Hepatocyte (in vitro differentiated cells): ENCODE results near the gene MYH7. TPM values are rescaled to one million over a fixed set of nuclear protein-coding genes. Genes with fewer than 3 reads are reported as not detected.

Source experiments
- DNase-seq: peaks from one replicate; pipeline ENCODE4 v3.0.0-alpha.2; 2016; ENCODE audit warnings: low spot score
- H2AFZ ChIP-seq: fragments of 200-600 bp; sonication (generic); 2 replicates; pipeline ENCODE4 v1.6.0; 2016; ENCODE audit warnings: antibody characterized with exemption, mild to moderate bottlenecking
- H3K27ac ChIP-seq: fragments of 200-600 bp; sonication (generic); 2 replicates; pipeline ENCODE4 v1.5.1; 2016; ENCODE audit warnings: mild to moderate bottlenecking
- H3K27me3 ChIP-seq: fragments of 200-600 bp; sonication (generic); 2 replicates; pipeline ENCODE4 v1.6.1; 2016
- H3K36me3 ChIP-seq: fragments of 200-600 bp; sonication (generic); replicated peaks from 2 replicates; pipeline ENCODE4 v1.5.1; 2016; ENCODE audit warnings: low read depth; ENCODE audit not compliant: insufficient read depth
- H3K4me1 ChIP-seq: fragments of 200-600 bp; sonication (generic); 2 replicates; pipeline ENCODE4 v1.5.1; 2016; ENCODE audit warnings: mild to moderate bottlenecking, moderate library complexity; ENCODE audit not compliant: insufficient read depth
- H3K4me2 ChIP-seq: fragments of 200-600 bp; sonication (generic); 2 replicates; pipeline ENCODE4 v1.6.0; 2016
- H3K4me3 ChIP-seq: fragments of 200-600 bp; sonication (generic); 2 replicates; pipeline ENCODE4 v1.5.1; 2016; ENCODE audit warnings: mild to moderate bottlenecking
- H3K79me2 ChIP-seq: fragments of 200-600 bp; sonication (generic); 2 replicates; pipeline ENCODE4 v1.6.0; 2017; ENCODE audit warnings: mild to moderate bottlenecking
- H3K9me2 ChIP-seq: fragments of 200-600 bp; sonication (generic); replicated peaks from 2 replicates; pipeline ENCODE4 v1.6.0; 2017; ENCODE audit warnings: mild to moderate bottlenecking; ENCODE audit not compliant: insufficient read depth
- H3K9me3 ChIP-seq: fragments of 200-600 bp; sonication (generic); 2 replicates; pipeline ENCODE4 v1.5.1; 2016; ENCODE audit warnings: low read depth, mild to moderate bottlenecking
- H4K20me1 ChIP-seq: fragments of 200-600 bp; sonication (generic); 2 replicates; pipeline ENCODE4 v1.6.0; 2016; ENCODE audit warnings: mild to moderate bottlenecking; ENCODE audit not compliant: insufficient read depth, poor library complexity, severe bottlenecking
- CTCF ChIP-seq: fragments of 200-600 bp; sonication (generic); IDR thresholded peaks from 2 replicates; pipeline ENCODE4 v1.5.1; 2016; ENCODE audit warnings: antibody characterized with exemption, mild to moderate bottlenecking; ENCODE audit not compliant: poor library complexity
- EZH2 ChIP-seq: fragments of 200-600 bp; sonication (generic); IDR thresholded peaks from 2 replicates; pipeline ENCODE4 v1.6.1; 2016; ENCODE audit warnings: antibody characterized with exemption, mild to moderate bottlenecking, borderline replicate concordance
- EZH2phosphoT487 ChIP-seq: fragments of 200-600 bp; sonication (generic); IDR thresholded peaks from one replicate; pipeline ENCODE4 v1.6.1; 2018; ENCODE audit warnings: antibody characterized with exemption, mild to moderate bottlenecking, low read depth, moderate library complexity; ENCODE audit not compliant: unreplicated experiment, severe bottlenecking
- WGBS: methylation state at CpG from one replicate; pipeline ENCODE4 v1.1.6; 2016; ENCODE audit warnings: low lambda C conversion rate; ENCODE audit errors: missing lambda C conversion rate; 5-methylcytosine and 5-hydroxymethylcytosine counted together
- polyA plus RNA-seq: library from polyadenylated mRNA; unstranded; fragments of >200 nt; fragmentation: Nextera tagmentation; extraction: Ambion mirVana; gene quantifications from 2 replicates; pipeline ENCODE4 v1.2.1, GENCODE V29; 2016
- total RNA-seq: library from RNA; depleted of rRNA; stranded (reverse); fragments of >200 nt; gene quantifications from 2 replicates; pipeline ENCODE4 v1.2.3, GENCODE V29; 2014

The MYH7 gene
- total and polyA plus RNA-seq, 2 experiments from 2014 or later = not detected

DNA sequence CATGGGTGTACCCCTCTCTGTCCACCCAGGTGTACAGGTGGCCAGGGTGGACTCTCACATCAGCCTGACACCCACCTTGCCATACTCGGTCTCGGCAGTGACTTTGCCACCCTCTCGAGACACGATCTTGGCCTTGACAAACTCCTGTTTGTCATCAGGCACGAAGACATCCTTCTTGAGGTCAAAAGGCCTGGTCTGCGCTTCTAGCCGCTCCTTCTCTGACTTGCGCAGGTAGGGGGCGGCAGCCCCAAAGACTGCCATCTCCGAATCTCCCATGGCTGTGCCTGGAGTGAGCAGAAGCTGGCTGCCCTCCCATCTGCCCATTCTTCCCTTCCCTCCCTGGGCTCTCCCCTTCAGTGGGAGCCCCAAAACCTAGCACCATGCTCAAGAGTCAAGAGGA lies 2.0 kb downstream of the MYH7 start:
- Histone ChIP-seq H3K4me1 (no peaks in the 10 kb centered on the region), H3K27me3 (no peaks in the 10 kb centered on the region), H3K4me3 (no peak overlapping the region), H4K20me1 (no peaks in the 10 kb centered on the region), H3K4me2 (no peak overlapping the region), H2AFZ (no peak overlapping the region), H3K9me2 (no peaks in the 10 kb centered on the region), H3K36me3 (no peaks in the 10 kb centered on the region), H3K79me2 (no peaks in the 10 kb centered on the region), H3K27ac (no peak overlapping the region), H3K9me3 (no peaks in the 10 kb centered on the region)
- no peak for DNase-seq
- WGBS = 78% methylated on average over 10 of the region's 10 CpGs
- no peak for TF ChIP-seq EZH2phosphoT487

DNA sequence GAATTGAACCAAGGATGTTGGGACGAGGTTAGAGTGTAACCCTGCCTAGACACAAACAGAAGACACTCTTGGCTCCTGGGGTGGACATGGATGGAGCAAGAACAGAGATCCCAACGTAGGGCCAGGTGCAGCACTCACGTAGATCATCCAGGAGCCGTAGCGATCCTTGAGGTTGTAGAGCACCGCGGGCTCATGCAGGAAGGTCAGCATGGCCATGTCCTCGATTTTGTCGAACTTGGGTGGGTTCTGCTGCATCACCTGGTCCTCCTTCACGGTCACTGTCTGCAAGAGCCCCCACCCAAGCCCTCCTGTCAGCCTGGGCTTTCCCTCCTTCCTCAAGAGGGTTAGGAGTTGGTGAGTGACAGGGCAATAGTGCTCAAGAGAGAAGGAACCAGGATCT lies 2.5 kb downstream of the MYH7 start:
- H2AFZ ChIP-seq = no peak overlapping the region
- no peak for DNase-seq
- H3K27me3 ChIP-seq = no peaks in the 10 kb centered on the region
- H3K79me2 ChIP-seq = no peaks in the 10 kb centered on the region
- no peaks in the 10 kb centered on the region for H3K4me1 ChIP-seq
- H3K4me3 ChIP-seq = no peak overlapping the region
- no peaks in the 10 kb centered on the region for H3K9me3 ChIP-seq
- H4K20me1 ChIP-seq = no peaks in the 10 kb centered on the region
- H3K4me2 ChIP-seq = no peak overlapping the region
- H3K36me3 ChIP-seq = no peaks in the 10 kb centered on the region
- H3K27ac ChIP-seq = no peak overlapping the region
- 88% methylated on average over 10 of the region's 10 CpGs for WGBS
- no peaks in the 10 kb centered on the region for H3K9me2 ChIP-seq
- TF ChIP-seq EZH2phosphoT487 = no peak
- TF ChIP-seq CTCF = no peak
- TF ChIP-seq EZH2 = no peak

DNA sequence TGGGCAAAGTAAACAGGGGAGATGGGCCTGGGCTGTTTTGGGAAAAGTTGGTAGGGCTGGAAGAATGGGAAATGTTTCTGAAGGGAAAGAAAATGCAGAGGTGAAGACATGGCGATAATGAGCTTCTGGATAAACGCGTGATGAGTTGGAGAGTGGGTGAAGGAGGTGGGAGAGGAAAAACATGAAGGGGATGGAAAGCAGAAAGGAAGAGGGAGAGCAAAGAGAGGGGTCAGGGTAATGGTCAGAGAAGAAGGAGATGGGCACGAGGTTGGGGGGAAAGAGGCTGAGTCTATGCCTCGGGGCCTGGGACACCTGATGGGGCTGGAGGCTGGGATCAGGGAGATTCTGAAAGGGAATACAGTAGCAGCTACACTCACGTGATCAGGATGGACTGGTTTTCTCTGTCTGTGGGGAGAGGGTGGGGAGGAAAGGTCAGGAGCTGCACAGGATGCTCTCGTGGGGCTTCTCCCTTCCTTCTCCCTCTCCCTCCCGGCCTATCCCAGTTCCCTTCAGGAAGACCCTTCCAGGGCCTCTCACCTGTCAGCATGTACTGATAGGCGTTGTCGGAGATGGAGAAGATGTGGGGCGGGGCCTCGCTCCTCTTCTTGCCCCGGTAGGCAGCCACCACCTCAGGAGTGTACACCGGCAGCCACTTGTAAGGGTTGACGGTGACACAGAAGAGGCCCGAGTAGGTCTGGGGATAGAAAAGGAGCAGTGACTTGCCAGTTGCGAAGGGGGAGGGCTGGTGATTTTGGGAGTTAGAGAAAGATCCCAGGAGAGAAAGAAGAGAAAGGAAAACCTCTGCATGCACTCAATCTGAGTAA lies 3.1 kb downstream of the MYH7 start:
- H3K36me3 ChIP-seq = no peaks in the 10 kb centered on the region
- no peaks in the 10 kb centered on the region for H4K20me1 ChIP-seq
- H3K9me2 ChIP-seq = no peaks in the 10 kb centered on the region
- TF ChIP-seq EZH2 = no peak
- TF ChIP-seq EZH2phosphoT487 = no peak
- no peak for TF ChIP-seq CTCF
- no peak overlapping the region for H3K4me3 ChIP-seq
- 87% methylated on average over 17 of the region's 17 CpGs for WGBS
- no peaks in the 10 kb centered on the region for H3K27me3 ChIP-seq
- no peak for DNase-seq
- no peak overlapping the region for H3K4me2 ChIP-seq
- H3K27ac ChIP-seq = no peak overlapping the region
- H3K79me2 ChIP-seq = no peaks in the 10 kb centered on the region
- no peak overlapping the region for H2AFZ ChIP-seq
- no peaks in the 10 kb centered on the region for H3K9me3 ChIP-seq
- H3K4me1 ChIP-seq = no peaks in the 10 kb centered on the region

- no peak for TF ChIP-seq EZH2
- no peak for TF ChIP-seq CTCF
- H3K27ac ChIP-seq = no peak overlapping the region
- no peak overlapping the region for H3K4me3 ChIP-seq
- no peaks in the 10 kb centered on the region for H4K20me1 ChIP-seq
- H3K36me3 ChIP-seq = no peaks in the 10 kb centered on the region
- H2AFZ ChIP-seq = no peak overlapping the region
- no peaks in the 10 kb centered on the region for H3K79me2 ChIP-seq
- H3K4me1 ChIP-seq = no peaks in the 10 kb centered on the region
- 89% methylated on average over 10 of the region's 10 CpGs for WGBS
- H3K9me3 ChIP-seq = no peaks in the 10 kb centered on the region
- H3K27me3 ChIP-seq = no peaks in the 10 kb centered on the region
- no peak overlapping the region for H3K4me2 ChIP-seq
- no peak for DNase-seq
- H3K9me2 ChIP-seq = no peaks in the 10 kb centered on the region
Measured at GRCh38 chr14:23431486-23431885, 4.0 kb downstream of the MYH7 start.
